Measurements from ENCODE around the gene TCF7L2. TPM values are rescaled to one million over a fixed set of nuclear protein-coding genes. Genes with fewer than 3 reads are reported as not detected.
A peak's percentile ranks its signal among the peaks of the same experiment; 100 is the strongest.

The TCF7L2 gene
- total RNA-seq, 1 donor from 2014 or later: 109 TPM

GRCh38 chr10:113084031-113084430 lies 134.0 kb downstream of the TCF7L2 start:
- DNase-seq (ENCODE audit: low spot score, unreplicated experiment): no peak
- Mint-ChIP-seq H3K9me3 (ENCODE audit: low read depth) (no peaks in the 10 kb centered on the region), H3K27me3 (no peaks in the 10 kb centered on the region), H3K27ac (peak overlapping the region; percentile 80), H3K36me3 (ENCODE audit: insufficient read depth) (peaks cover 12% of the 10 kb centered on the region), H3K4me1 (ENCODE audit: low read depth) (peaks cover 28% of the 10 kb centered on the region), H3K4me3 (ENCODE audit: low read depth) (no peak overlapping the region)
- TF ChIP-seq CTCF (IDR thresholded peaks at IDR 0.05; ENCODE audit: unreplicated experiment): no peak

- peaks cover 12% of the 10 kb centered on the region for H3K36me3 Mint-ChIP-seq (ENCODE audit: insufficient read depth)
- H3K9me3 Mint-ChIP-seq (ENCODE audit: low read depth): no peaks in the 10 kb centered on the region
- peaks cover 26% of the 10 kb centered on the region for H3K4me1 Mint-ChIP-seq (ENCODE audit: low read depth)
- no peak for DNase-seq (ENCODE audit: low spot score, unreplicated experiment)
- no peak for TF ChIP-seq CTCF (IDR thresholded peaks at IDR 0.05; ENCODE audit: unreplicated experiment)
- no peaks in the 10 kb centered on the region for H3K27me3 Mint-ChIP-seq
- peak overlapping the region; percentile 91 for H3K27ac Mint-ChIP-seq
- H3K4me3 Mint-ChIP-seq (ENCODE audit: low read depth): no peak overlapping the region
Measured at GRCh38 chr10:113085776-113086175, 135.7 kb downstream of the TCF7L2 start.

GRCh38 chr10:113086282-113086681 lies 136.2 kb downstream of the TCF7L2 start:
- H3K27me3 Mint-ChIP-seq: no peaks in the 10 kb centered on the region
- H3K36me3 Mint-ChIP-seq (ENCODE audit: insufficient read depth): peaks cover 16% of the 10 kb centered on the region
- DNase-seq (ENCODE audit: low spot score, unreplicated experiment): no peak
- H3K4me3 Mint-ChIP-seq (ENCODE audit: low read depth): no peak overlapping the region
- peaks cover 22% of the 10 kb centered on the region for H3K4me1 Mint-ChIP-seq (ENCODE audit: low read depth)
- no peaks in the 10 kb centered on the region for H3K9me3 Mint-ChIP-seq (ENCODE audit: low read depth)
- no peak for TF ChIP-seq CTCF (IDR thresholded peaks at IDR 0.05; ENCODE audit: unreplicated experiment)
- H3K27ac Mint-ChIP-seq: peak overlapping the region; percentile 91

- Mint-ChIP-seq H3K27ac (peak overlapping the region; percentile 91), H3K4me1 (ENCODE audit: low read depth) (peaks cover 28% of the 10 kb centered on the region), H3K36me3 (ENCODE audit: insufficient read depth) (peaks cover 24% of the 10 kb centered on the region), H3K27me3 (no peaks in the 10 kb centered on the region), H3K9me3 (ENCODE audit: low read depth) (no peaks in the 10 kb centered on the region), H3K4me3 (ENCODE audit: low read depth) (no peak overlapping the region)
- no peak for TF ChIP-seq CTCF (IDR thresholded peaks at IDR 0.05; ENCODE audit: unreplicated experiment)
- DNase-seq (ENCODE audit: low spot score, unreplicated experiment): no peak
Measured at GRCh38 chr10:113087165-113088029, 137.3 kb downstream of the TCF7L2 start.

- TF ChIP-seq CTCF (IDR thresholded peaks at IDR 0.05; ENCODE audit: unreplicated experiment): no peak
- DNase-seq (ENCODE audit: low spot score, unreplicated experiment): no peak
- peak overlapping the region; percentile 75 for H3K27ac Mint-ChIP-seq
- H3K4me1 Mint-ChIP-seq (ENCODE audit: low read depth): peaks cover 35% of the 10 kb centered on the region
- no peaks in the 10 kb centered on the region for H3K27me3 Mint-ChIP-seq
- H3K4me3 Mint-ChIP-seq (ENCODE audit: low read depth): no peak overlapping the region
- peaks cover 29% of the 10 kb centered on the region for H3K36me3 Mint-ChIP-seq (ENCODE audit: insufficient read depth)
- H3K9me3 Mint-ChIP-seq (ENCODE audit: low read depth): no peaks in the 10 kb centered on the region
Measured at GRCh38 chr10:113088194-113088593, 138.1 kb downstream of the TCF7L2 start.
